Stimulated activated CD4-positive, alpha-beta T cell treated with anti-CD3 and anti-CD28 coated beads, Interleukin-12 subunit alpha, Interleukin-12 subunit beta, amount 100 ng/mL, for 48 hours (primary cell): Measurements from ENCODE around the gene TMEM213.
"Not testable (repeated sequence)": the region's sequence is repeated elsewhere in the genome, so short reads cannot be mapped to it uniquely, and the experiment has no call there.

Experiments used
- DNase-seq, 3 donors: peaks; one replicate each; pipeline ENCODE4 v3.0.0-alpha.2; 2020; ENCODE audit warnings: low read depth in 2 of 3, low spot score in 1 of 3

Gene TMEM213

DNA sequence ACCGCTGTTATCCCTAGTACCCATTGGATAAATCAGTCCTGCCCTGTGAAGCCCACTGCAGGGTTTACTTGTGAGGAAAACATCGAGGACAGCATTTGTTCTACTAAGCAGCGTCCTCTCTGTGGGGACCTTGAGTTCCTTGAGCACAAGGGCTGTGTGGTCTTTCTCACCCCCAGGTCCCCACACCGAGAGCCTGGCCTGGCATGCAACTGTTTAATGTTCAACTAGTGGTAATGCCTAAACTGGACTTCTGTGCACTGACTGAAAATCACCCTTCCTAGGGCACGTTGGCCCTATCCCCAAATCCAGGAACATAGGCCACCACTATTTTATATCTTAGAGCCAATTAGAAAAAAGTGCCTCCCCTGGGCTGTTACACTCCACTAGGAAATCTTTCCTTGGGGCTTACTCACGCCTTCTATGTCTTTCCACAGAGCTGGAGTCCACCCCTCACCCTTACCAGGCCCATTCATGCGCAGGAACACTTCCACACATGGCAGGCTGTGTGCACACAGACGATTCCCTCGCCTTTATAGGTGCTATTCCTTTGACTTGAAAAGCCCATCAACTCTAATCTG lies 1.7 kb upstream of the TMEM213 start:
- DNase-seq: no peak

DNA sequence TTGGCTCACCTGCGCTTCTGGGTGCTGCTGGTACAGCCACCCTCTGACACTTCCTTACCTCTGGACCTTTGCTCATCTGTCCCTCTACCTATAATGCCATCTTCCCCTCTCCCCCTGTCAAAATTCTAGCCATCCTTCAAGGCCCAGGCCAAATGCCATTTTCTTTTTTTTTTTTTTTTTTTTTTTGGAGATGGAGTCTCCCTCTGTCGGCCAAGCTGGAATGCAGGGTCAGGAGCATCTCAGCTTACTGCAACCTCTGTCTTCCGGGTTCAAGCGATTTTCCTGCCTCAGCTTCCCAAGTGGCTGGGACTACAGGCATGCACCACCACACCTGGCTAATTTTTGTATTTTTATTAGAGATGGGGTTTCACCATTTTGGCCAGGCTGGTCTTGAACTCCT lies 748 bp upstream of the TMEM213 start:
- not testable (repeated sequence) for DNase-seq

DNA sequence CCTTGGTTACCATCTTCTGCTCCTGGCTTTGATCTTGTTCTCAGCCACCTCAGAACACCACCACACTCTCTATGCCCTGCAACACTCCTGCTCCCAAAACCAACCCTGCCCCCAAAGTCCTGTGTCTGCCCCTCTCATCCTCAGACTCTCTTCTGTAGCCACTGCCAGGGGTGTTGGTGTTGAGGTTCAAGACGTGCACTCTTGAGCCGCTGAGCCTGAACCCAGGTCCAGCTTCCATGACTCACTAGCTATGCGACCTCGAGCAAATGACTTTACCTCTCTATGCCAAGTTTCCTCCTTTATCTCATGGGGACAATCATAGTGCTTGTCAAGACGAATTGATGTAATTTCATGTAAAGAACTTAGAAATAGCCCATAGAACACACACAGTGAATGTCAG lies 1.0 kb downstream of the TMEM213 start:
- no peak for DNase-seq

DNA sequence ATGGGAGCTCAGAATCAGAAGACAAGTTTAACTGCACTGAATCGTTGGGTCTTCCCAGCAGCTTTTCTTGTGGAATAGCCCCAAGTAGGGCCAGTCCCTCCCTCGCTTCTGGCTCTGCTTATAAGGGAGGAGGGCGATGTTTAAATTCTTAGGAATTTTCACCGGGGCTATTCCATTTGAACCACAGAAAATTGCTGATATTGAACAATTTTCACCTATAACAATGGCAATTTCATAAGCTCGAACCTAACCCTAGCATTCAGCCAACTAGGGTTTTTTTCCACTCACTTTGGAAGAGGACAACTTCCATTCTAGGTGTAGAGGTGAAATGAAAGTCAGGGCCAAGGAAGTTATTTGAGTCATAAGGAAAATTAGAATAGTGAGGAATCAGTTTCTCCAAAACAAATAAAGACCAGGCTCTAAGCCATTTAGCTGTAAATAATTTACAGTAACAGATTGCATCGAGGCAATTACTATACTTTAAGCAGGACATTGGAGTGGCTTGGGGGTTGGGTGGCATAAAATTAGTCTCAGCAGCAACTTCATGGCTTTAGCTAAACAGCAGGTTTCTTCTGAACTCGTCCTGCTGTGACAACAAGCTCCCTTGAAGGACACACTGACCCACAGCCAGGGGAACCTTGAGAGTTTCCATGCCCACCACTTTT lies 1.7 kb downstream of the TMEM213 start:
- no peak for DNase-seq

DNA sequence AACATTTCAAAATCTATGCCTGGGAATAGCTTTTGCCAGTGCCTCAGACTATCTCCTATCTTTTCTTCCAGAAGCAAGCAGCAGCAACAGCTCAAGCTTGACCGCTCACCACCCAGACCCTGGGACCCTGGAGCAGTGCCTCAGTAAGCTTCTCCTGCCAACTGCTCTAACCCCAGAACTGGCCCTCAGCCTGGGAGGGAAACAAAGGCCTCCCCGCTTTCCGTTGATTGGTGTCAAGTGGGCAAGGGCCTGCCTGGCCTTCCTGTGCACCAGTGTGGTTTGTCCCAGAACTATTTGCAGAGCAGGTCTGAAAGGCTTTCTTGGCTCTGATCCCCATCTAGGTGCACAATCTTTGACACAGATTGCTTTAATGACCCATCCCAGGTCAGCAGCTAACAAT lies 3.5 kb downstream of the TMEM213 start:
- no peak for DNase-seq

DNA sequence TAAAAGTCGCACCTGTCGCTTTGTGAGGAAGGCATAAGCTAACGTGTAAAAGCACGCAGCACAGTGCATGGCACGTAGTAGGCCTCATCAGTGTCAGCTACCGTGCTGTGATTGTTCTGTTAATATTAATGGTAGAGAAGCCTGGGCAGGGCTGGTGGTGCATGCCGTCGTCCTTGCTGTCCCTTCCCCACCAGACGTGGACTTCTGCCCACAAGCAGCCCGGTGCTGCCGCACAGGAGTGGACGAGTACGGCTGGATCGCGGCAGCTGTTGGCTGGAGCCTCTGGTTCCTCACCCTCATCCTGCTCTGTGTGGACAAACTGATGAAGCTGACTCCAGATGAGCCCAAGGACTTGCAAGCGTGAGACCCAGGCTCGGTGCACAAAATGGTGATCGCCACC lies 4.9 kb downstream of the TMEM213 start:
- no peak for DNase-seq

DNA sequence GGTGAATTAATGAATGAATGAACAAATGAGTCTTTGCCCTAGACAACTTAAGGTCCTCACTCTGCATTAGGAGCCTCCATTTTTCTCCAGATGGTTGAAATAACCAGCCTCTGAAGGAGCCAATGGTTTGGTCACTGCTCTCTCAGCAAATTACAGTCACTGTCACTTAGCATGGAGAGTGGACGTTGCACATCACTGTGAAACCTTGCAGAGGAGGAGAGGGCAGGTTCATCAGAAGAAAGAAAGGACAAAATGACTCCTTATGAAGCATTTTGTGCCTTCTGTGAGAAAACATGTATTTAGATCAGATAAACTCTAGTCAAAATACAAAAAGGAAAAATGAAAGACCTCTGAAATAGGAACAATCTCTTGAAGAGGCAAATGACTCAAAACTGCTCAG lies 6.8 kb downstream of the TMEM213 start:
- DNase-seq: no peak

DNA sequence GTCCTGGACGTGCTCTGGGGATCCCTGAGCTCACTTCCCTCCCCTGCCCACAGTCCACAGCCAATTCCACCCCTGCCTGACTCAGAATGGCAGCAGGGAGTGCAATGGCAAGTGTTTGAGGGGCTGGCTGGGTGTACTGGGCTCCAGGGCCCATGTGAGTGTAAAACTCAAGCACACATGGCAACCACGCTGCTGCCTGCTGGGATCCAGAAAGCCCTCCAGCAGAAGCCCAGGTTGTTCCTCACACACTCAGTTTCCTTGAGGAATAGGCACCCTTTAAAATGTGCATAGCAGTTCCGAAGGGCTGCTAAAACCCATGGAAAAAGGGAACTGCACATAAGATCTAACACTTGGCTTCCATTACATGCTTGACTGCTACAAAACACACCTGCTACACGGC lies 11.6 kb downstream of the TMEM213 start:
- DNase-seq: no peak

DNA sequence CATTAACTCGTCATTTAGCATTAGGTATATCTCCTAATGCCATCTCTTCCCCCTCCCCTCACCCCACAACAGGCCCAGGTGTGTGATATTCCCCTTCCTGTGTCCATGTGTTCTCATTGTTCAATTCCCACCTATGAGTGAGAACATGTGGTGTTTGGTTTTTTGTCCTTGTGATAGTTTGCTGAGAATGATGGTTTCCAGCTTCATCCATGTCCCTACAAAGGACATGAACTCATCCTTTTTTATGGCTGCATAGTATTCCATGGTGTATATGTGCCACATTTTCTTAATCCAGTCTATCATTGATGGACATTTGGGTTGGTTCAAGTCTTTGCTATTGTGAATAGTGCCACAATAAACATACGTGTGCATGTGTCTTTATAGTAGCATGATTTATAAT lies 13.5 kb downstream of the TMEM213 start:
- DNase-seq: not testable (repeated sequence)

DNA sequence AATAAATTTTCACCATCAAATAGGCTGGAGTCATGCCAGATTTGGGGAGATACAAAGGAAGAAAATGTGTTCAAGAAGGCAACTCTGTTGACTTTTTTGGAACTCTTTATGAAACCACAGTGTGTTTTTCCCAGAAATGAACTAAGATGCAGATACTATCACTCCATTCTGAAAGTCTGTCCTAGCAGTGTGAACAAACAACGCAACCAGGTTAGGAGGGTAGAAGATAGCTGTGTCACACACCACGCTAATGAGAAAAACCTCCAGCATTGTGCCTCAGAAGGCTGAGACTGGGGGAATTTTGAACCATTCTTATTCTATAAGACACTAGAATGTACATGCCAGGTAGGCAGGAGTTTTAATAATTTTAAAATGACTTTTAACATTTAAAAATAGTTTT lies 16.2 kb downstream of the TMEM213 start:
- DNase-seq: no peak

DNA sequence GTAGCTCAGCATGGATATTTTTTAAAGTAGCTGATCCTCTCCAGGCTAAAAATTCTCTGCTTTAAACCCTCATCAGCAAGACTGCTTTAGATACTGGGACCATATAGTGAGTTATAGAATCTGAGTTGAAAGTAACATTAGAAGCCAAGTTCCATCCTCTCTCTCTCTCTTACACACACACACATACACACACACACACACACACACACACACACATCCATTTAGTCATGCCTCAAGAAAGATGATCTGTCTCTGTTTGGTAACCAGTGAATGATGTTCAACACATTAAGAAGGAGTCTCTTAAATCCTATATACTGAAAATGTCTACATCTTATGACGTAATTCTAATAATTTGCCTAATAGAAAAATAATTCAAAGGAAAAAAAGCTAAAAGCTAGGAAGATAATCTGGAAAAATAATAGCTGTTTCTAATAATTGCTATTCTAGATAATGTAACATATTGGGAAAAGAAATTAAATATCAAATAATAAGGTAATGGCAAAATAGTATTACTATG lies 17.1 kb downstream of the TMEM213 start:
- DNase-seq: no peak

DNA sequence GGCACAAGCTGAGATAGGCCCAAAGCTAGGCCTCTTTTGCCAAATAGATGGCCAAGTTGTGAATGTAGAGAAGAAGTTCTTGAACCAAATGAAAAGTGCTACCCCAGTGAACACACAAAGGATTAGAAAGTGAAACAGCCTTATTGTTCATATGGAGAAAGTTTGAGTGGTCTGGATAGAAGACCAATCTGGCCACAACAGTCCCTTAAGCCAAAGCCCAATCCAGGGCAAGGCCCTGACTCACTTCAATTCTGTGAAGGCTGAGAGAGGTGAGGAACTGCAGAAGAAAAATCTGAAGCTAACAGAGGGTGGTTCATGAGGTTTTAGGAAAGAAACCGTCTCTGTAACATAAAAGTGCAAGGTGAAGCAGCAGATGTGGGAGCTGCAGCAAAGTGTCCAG lies 18.9 kb downstream of the TMEM213 start:
- DNase-seq: no peak

DNA sequence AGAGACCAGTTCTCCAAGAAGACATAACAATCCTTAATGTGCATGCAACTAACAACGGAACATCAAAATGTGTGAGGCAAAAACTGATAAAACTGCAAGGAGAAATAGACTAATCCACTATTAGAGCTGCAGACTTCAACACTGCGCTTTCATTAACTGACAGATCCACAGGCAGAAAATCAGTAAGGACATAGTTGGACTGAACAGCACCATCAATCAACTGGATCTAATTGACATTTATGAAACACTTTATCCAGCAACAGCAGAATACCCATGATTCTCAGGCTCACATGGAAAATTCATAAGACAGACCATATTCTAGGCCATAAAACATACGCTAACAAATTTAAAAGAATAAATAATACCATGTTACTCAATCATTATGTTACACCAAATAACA lies 21.8 kb downstream of the TMEM213 start:
- no peak for DNase-seq

DNA sequence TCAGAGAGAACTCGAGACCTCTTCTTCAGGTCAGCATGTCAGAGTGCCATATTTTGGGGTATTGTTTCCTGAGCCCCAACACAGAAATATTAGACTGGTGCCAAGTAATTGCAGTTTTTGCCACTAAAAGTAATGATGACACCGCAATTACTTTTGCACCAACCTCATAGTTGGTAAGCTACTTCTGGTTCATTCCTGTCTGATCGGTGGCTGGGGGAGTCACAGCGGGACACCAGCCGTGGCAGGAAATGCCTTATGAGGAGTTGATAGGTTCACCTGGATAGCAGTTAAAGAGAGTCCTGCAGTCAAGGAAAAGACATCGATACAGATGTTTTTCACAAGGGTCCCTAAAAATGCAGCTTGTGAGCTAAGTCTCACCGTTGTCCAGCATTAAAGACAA lies 24.1 kb downstream of the TMEM213 start:
- no peak for DNase-seq

DNA sequence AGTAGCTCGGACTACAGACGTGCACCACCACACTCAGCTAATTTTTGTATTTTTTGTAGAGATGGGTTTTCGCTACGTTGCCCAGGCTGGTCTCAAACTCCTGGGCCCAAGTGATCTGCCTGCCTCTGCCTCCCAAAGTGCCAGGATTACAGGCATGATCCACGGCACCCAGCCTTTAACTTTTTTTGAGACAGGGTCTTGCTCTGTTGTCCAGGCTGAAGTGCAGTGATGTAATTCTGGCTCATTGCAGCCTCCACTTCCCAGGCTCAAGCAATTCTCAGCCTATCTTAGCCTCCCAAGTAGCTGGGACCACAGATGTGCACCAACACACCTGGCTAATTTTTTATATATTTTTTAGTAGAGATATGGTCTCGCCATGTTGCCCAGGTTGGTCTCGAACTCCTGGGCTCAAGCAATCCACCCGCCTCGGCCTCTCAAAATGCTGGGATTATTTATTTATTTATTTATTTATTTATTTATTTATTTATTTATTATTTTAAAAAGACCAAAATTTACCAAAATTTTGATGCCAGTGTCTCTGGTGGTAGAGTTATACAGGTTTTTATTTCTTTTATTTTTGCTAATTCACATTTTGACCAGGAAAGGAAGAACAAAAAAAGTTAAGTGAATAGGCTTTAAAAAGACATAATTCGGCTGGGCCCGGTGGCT lies 25.2 kb downstream of the TMEM213 start:
- DNase-seq: no peak

DNA sequence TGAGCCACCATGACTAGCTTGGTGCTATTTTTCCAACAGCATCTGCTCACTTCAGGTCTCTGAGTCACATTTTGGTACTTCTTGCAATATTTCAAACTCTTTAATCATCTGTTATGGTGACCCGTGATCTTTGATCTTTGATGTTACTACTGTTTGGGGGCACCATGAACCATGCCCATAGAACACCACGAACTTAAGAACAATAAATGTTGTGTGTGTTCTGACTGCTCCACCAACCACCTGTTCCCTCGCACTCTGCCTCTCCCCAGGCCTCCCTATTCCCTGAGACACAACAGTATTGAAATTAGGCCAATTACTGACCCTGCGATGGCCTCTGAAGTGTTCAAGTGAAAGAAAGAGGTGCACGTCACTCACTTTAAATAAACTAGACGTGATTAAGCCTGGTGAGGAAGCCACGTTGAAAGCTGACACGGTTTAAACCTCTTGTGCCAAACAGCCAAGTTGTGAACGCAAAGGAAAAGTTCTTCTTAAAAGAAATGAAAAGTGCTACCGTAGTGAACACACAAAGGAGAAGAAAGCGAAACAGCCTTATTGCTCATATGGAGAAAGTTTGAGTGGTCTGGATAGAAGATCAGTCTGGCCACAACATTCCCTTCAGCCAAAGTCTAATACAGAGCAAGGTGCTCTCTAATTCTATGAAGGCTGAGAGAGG lies 27.4 kb downstream of the TMEM213 start:
- no peak for DNase-seq

DNA sequence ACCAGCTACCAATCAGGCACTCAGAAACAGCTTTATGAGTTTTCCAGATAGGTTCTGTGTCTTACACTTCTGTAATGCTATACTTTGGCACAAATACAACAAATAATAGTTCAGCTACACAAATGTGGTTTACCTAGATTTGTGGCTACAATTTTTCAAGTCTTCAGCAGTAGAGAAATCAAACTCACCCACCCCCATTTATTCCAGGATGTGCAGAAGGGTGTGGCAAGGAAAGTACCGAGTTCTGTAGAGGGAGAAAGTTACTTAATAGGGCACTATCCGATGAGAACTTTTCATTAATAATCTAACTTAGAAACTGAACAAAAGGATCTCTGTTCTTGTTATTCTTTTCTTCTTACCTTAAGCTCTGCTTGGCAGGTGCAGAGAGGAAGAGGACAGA lies 30.5 kb downstream of the TMEM213 start:
- no peak for DNase-seq

DNA sequence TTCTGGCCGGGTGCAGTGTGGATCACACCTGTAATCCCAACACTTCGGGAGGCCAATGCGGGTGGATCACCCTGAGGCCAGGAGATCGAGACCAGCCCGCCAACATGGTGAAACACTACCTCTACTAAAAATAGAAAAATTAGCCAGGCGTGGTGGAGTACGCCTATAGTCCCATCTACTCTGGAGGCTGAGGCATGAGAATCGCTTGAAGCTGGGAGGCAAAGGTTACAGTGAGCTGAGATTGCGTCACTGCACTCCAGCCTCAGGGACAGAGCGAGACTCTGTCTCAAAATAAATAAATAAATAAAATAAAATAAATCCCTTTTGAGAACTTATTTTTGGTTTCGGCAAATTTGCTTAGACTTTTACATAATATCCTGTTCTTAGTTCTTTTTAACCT lies 31.5 kb downstream of the TMEM213 start:
- DNase-seq: no peak

DNA sequence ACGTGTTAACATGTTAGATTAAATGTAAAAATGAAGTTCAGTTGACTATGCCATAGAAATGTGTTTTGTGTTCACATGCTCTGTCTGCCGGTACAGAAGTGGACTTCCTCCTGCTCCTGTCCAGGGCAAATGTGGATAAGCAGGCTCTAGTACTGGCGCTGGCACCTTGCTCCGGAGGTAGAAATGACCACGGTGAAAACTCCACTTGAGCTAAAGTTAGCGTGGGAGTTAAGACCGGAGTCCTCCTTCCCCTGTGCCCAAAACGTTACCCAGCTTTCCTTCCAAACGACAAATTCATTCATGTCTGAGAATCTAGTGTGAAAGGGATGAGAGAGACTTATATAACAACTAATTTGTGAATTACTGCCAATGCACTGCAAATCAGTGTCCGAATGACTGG lies 35.2 kb downstream of the TMEM213 start:
- no peak for DNase-seq

DNA sequence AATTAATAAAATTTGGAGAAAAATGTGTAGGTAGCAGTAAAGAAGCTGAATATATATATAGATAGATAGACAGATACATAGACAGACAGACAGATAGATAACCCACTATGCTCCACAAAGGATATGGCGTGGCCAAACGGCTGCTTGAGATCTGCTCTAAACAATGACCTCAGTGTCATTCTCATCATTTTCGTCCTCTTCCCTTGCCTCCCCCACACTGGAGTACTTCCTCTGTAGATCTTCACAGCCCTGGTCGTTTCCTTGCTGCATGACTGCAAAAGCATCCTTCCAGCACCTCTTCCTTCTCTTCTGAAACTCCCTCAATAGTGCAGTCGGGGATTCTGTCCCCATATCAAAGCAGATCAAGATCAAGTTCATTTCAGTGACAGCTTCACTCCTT lies 35.8 kb downstream of the TMEM213 start:
- DNase-seq: no peak

DNA sequence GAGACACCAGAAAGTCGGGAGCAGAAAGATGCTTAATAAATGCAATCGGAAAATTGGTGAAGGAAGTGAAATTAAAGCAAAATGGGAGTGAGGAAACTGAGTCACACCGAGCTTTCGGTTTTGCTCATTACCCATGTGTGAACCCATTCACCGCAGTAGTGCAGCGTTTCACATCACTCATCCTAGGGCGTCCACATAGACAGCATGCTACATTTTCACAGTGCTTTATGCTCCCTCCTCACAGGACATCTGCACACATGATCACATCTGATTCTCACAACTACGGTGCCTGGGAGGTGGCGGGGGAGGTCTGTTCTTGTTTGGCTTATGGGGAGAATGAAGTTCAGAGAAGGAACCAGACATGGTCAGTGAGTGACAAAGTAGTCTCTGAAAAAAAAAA lies 36.8 kb downstream of the TMEM213 start:
- peak in 1 of 3 donors; percentile 17 for DNase-seq

DNA sequence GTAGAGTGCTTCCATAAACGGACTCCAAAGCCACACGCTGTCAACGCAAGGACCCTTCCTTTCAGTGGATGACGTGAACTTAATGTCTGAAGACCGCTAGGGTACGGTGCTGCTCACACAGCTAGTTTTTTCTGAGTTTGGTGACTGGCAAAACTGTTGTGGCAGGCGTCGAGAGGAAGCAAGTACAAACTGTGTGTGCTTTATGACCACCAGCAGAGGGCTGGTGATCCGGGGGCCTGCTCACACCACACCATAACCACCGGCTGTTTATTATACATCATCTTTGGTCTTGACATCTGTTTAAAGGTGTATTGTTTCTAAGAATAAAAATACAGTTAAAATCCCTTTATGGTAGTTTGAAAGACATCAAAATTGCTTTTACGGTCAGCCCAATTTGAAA lies 37.3 kb downstream of the TMEM213 start:
- no peak for DNase-seq
